ENCODE results near the gene MCEMP1.
A peak's percentile ranks its signal among the peaks of the same experiment; 100 is the strongest.

MCEMP1 gene

GRCh38 chr19:7699003-7699402 lies 22.1 kb downstream of the MCEMP1 start:
- DNase-seq = no peak

GRCh38 chr19:7699417-7700401 lies 22.8 kb downstream of the MCEMP1 start:
- peak; percentile 54 to 55 for DNase-seq

GRCh38 chr19:7701049-7701653 lies 24.3 kb downstream of the MCEMP1 start:
- no peak for DNase-seq

- DNase-seq = peak; percentile 42 to 46
Observed at GRCh38 chr19:7701654-7702457, 25.0 kb downstream of the MCEMP1 start, which contains the start of gene FCER2. TSS of gene FCER2 (minus strand) at chr19:7702131. CDS start at chr19:7699760, 2,371 bp downstream.

GRCh38 chr19:7703332-7703731 lies 26.4 kb downstream of the MCEMP1 start:
- DNase-seq = no peak

- DNase-seq = no peak
Observed at GRCh38 chr19:7704280-7705060, 27.6 kb downstream of the MCEMP1 start.

GRCh38 chr19:7705387-7706187 lies 28.7 kb downstream of the MCEMP1 start:
- peak; percentile 94 to 96 for DNase-seq

- peak; percentile 38 to 52 for DNase-seq
Observed at GRCh38 chr19:7706188-7706954, 29.5 kb downstream of the MCEMP1 start.

- peak in 1 of 2 donors; percentile 41 for DNase-seq
Observed at GRCh38 chr19:7706955-7707456, 30.1 kb downstream of the MCEMP1 start.

GRCh38 chr19:7709932-7710460 lies 33.1 kb downstream of the MCEMP1 start:
- no peak for DNase-seq

GRCh38 chr19:7710616-7711015 lies 33.7 kb downstream of the MCEMP1 start:
- no peak for DNase-seq

- no peak for DNase-seq
Observed at GRCh38 chr19:7715671-7716070, 38.8 kb downstream of the MCEMP1 start.

- no peak for DNase-seq
Observed at GRCh38 chr19:7716762-7717161, 39.9 kb downstream of the MCEMP1 start.

- no peak for DNase-seq
Observed at GRCh38 chr19:7718668-7719067, 41.8 kb downstream of the MCEMP1 start.

GRCh38 chr19:7720351-7720750 lies 43.5 kb downstream of the MCEMP1 start:
- DNase-seq = no peak

GRCh38 chr19:7722231-7722651 lies 45.4 kb downstream of the MCEMP1 start:
- DNase-seq = no peak

- DNase-seq = peak in 1 of 2 donors; percentile 40
Observed at GRCh38 chr19:7725791-7726190, 48.9 kb downstream of the MCEMP1 start.

- DNase-seq = no peak
Observed at GRCh38 chr19:7729211-7729610, 52.3 kb downstream of the MCEMP1 start.

Measured in inflammatory macrophage treated with lipopolysaccharide for 1 hour (primary cell).